Forelimb muscle (tissue), 1 donor: ENCODE data around the gene FRMPD2. TPM values are rescaled to one million over a fixed set of nuclear protein-coding genes. Genes with fewer than 3 reads are reported as not detected.

Experiments
- DNase-seq: peaks from one replicate; pipeline ENCODE4 v3.0.0-alpha.2; 2013; ENCODE audit warnings: low read depth
- polyA plus RNA-seq: library from polyadenylated mRNA; unstranded; fragments of 120-200 nt; gene quantifications from one replicate; pipeline ENCODE4 v1.2.1, GENCODE V29; 2013; ENCODE audit not compliant: insufficient read length

Gene FRMPD2, protein sequence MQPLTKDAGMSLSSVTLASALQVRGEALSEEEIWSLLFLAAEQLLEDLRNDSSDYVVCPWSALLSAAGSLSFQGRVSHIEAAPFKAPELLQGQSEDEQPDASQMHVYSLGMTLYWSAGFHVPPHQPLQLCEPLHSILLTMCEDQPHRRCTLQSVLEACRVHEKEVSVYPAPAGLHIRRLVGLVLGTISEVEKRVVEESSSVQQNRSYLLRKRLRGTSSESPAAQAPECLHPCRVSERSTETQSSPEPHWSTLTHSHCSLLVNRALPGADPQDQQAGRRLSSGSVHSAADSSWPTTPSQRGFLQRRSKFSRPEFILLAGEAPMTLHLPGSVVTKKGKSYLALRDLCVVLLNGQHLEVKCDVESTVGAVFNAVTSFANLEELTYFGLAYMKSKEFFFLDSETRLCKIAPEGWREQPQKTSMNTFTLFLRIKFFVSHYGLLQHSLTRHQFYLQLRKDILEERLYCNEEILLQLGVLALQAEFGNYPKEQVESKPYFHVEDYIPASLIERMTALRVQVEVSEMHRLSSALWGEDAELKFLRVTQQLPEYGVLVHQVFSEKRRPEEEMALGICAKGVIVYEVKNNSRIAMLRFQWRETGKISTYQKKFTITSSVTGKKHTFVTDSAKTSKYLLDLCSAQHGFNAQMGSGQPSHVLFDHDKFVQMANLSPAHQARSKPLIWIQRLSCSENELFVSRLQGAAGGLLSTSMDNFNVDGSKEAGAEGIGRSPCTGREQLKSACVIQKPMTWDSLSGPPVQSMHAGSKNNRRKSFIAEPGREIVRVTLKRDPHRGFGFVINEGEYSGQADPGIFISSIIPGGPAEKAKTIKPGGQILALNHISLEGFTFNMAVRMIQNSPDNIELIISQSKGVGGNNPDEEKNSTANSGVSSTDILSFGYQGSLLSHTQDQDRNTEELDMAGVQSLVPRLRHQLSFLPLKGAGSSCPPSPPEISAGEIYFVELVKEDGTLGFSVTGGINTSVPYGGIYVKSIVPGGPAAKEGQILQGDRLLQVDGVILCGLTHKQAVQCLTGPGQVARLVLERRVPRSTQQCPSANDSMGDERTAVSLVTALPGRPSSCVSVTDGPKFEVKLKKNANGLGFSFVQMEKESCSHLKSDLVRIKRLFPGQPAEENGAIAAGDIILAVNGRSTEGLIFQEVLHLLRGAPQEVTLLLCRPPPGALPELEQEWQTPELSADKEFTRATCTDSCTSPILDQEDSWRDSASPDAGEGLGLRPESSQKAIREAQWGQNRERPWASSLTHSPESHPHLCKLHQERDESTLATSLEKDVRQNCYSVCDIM (N-terminal part only)
- polyA plus RNA-seq, result 0.16 TPM

DNA sequence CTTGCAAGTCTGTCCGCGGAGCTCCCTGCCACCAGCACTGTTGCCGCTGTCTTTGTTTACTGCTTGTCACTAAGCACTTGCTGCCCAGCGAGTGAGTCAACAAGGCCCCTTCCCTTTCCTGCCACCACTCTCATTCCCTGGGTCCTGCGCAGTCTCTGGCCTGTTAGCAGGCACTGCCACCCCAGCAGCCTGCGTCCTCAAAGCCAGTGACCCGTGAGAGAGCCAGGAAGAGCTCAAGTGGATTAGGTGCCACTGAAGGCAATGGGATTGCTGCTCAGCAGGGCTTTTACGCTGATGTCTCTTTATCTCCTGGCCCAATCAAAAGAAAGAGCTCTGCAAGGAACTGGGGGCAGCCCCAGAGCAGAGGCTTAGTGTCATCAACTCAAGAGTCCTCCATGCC is at the start of gene FRMPD2:
FRMPD2 (minus strand) TSS at position 61 of the 400 bp plus-strand sequence. CDS start 129 bp downstream, outside the sequence.
- DNase-seq, result no peak

DNA sequence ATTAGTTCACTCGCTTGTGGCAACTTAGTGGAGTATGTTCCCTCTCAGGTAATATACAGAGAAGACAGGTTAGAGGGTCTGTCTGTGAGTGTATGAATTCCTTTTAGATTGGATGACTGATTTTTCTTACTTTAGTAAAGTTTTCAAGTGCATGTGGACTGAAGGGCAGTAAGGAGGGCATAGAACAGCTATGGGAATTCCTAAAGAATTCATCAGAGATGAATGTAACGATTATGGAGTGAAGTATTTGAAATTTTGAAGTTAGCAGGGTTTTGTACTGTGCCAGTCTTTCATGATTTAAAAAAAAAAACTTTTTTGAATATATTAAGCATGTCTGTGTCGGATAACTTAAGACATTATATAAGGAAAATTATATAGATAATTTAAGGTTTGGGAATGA is 47.5 kb upstream of the FRMPD2 start:
- DNase-seq, result no peak

DNA sequence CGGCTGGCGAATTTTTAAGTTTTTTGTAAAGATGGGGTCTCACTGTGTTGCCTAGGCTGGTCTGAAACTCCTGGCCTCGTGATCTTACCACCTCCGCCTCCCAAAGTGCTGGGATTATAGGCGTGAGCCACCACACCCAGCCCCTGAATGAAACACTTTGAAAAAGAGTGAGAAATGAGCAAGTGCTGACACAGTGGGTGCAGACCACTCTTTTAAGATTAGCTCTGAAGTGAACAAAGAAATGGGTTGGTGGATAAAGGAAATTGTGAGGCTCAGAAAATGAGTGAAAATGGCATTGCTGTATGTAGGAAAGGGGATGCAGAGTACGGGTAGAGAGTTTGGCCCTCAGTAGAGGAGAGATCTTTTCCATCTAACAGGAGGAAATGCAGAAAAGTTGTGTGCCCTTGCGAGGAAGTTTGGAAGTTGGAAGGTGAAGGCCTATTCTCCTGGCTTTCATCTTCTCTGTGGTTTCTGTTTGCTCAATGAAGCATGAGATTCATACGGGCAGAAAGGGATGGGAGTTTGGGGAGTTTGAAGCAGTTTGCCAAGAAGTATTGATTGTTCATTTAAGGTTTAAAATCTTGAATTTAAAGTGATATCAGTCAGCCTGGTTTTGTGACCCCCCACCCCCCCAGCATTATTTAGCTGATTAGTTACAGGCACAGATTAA is 43.0 kb upstream of the FRMPD2 start:
- DNase-seq, result no peak

DNA sequence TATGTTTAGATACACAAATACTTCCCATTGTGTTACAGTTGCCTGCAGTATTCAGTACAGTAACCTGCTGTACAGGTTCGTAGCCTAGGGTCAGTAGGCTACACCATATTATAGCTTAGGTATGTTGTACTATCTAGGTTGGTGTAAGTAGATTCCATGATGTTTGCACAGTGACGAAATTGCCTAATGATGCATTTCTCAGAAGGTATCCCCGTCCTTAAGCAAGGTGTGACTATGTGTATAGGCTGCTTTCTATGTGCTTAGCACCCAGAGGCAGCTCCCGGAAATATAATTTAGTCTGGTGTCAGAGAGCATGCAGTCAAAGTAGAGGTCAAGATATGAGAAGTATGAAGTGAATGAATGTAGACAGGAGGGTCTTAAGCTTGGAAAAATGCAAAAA is 41.7 kb upstream of the FRMPD2 start:
- no peak for DNase-seq

DNA sequence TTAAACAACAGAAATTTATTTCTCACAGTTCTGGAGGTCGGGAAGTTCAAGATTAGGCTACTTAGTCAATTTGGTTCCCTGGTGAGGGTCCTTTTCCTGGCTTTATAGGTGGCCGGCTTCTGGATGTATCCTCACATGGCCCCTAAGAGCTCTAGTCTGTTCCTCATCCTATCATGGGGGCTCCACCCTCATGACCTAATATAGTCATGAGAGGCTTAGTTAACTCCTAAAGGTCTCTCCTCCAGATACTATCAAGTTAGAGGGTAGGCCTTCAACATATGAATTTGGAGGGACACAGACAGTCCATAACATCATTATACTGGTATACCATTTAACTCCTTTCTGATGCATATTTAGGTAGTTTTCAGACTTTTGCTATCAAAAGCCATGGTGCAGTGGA is 39.6 kb upstream of the FRMPD2 start:
- DNase-seq, result no peak

DNA sequence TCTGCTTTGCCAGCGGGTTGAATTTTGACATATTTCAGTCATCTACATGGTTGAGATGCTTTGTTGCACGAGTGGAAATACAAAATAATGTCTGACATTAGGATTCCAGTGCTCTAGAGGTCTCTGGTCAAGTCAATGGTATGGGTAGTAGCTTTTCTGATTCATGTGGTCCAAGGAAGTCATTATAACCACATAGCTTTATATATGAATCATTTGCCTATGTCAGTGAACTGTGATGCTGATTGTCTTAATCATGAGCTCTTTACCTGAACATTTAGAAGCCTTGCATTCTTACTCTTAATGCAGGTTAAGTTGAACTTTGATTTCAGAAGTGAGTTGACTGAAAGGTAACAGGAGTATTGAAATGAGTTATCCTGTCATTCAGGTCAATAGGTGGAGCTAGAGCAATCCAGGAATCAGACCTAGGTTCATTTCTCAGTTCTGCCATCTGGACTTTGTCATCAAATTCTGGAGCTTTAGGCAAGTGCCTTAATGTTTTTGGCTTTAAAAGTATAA is 35.3 kb upstream of the FRMPD2 start:
- no peak for DNase-seq

DNA sequence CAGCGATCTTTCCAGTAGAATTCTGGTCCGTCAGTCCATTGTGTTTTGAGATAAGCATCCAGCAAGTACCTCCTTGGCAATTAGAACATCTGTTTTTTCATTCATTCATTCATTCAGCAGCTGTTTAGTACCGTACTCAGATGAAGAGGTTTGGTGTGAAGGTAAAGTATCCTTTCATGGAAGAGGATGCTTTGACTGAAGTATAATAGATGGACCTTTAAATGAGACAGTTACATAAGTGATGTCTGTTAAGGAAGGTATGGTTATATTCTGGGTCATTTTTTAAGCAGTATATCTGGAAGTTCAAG is 33.2 kb upstream of the FRMPD2 start:
- no peak for DNase-seq

DNA sequence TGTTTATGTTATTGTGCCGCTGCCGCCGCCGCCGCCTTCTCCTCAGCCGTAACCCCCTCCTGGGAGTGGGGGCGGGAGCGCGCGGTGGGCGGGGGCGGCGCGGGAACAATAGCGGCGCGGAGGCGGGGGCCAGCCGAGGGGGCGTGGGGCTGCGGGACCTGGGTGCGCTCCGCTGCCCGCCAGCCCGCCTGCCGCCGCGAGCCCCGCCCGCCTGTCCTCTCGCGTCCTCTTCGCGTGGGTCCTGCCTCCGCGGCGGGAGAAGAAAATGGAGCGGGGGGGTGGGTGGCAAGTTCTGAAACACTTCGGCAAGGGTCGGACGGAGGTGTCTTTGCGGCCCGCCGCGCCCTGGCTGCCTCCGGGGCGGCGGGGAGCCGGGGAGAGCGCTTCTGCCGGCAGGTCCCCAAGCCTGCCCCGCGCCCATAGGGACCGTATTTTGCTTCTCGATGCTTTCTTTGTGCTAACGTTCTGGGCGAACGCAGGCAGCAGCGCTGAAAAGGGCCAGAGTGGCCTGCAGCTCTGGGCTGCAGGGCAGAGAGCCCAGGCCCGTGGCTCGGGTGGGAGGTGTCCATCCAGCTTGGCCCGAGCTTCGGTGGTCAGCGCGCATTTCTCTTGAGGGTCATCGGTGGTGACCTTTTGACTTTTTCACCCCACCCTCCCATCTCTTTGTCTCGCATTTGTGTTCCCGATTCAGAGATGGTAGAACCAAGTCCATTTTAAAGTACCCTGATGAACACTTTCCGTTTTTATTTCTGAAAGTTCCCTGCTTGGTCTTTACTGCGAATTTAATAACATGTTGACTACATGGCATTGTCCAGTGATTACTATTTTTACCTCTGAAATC is 32.6 kb upstream of the FRMPD2 start:
- no peak for DNase-seq

DNA sequence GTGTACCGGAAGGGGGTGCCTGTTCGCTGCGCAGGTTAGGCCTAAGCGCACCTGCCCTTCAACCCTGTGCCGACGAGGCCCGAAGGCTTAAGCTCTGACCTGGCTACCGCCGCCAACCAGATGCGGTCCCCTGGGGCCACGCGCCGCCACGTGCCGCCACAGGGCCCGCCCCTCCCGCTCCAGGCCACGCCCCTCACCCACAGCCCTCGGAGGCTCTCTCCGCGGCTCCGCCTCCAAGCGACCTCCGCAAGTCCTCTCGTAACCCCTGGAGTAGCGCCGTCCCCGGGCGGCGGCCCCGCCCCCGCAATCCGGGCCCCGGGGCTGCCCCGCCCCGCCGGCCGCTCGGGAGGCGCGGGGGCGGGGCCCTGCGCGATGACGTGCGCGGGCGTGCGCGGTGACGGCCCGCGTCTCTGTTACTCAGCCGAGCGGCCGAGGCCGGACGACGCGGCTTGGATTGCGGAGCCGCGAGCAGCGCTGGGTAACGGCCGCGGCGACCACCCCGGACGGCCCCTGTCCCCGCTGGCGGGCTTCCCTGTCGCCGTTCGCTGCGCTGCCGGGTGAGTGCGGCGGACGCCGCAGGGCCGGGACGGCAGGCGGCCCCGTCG is 31.9 kb upstream of the FRMPD2 start, which contains the start of gene MAPK8:
MAPK8 (plus strand) TSS at position 413 of the 605 bp plus-strand sequence. CDS start 94,984 bp downstream, outside the sequence.
- peak; percentile 41 for DNase-seq

DNA sequence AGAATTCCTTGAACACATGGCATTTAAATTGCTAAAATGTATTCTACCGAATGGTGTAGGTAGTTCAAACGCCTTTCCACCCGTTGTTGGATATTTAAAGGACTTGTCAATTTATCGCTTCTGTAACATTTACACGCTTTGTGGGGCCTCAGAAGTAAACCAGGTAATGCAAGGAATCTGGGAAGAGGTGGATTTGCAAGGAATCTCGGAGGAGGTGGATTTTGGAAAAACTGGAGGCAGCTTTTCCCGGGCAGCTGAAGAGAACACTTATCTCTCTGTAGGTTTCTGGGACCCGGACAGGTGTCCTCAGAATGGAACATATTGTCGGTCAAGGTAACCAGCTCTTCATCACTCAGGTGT is 31.4 kb upstream of the FRMPD2 start:
- no peak for DNase-seq

DNA sequence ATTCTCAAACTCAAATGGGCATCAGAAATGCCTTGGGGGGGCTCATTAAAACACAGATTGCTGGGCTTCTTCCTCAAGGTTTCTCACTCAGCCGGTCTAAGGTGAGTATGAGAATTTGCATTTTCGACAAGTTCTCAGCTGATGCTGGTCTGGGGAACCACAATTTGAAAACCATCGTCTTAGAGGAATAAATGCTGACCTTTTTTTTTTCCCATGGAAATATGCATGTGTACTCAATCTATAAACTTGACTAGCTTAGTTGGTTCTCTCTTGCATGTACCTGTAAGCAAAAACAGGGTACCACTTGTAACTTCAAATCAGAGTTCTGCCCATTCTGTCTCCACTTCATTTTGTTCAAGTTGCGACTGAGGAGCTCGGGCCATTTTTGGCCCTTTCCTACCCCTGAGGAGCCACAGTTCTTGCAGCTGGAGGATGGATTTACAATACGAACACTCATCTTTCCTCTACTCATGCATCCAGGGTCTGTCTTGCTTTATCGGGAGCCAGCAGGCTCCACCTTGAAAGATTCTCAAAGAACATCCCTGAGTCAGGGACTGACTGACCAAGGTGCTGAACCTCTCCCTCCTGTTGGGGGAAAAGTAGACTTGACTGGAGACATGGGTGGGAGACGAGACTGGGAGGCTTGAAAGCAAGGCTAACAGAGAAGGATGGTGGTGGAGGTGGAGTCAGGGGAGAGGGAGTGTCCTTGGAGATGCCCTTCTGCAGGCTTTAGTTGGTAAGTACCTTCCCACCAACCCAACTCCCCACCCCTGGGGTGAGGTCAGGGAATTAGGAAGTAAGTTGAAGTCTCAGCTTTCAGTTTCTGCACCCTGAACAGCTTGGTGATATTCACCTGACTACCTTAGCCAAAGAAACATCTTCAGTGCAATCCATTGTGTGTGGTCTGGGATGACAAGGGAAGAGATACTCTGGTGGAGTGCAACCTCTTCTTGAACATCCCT is 28.3 kb upstream of the FRMPD2 start:
- no peak for DNase-seq

DNA sequence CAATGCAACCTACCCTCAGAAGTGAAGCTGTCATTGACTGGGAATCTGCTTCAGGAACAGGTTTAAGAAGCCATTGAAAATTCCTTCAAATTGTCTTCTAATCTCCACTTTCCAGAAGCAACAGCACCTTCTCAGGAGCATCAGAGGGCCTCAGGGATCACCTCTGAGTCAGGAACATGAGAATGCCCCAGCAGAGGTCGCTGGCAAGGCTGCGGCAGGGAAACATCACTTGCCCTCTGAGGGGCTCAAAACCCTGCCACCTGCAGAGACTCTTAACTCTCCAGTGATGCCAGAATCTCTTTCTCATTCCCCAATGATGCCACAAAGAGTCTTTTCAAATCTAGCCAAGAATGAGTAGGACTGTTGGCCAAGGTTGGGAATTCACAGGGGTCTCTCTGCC is 26.1 kb upstream of the FRMPD2 start:
- no peak for DNase-seq

DNA sequence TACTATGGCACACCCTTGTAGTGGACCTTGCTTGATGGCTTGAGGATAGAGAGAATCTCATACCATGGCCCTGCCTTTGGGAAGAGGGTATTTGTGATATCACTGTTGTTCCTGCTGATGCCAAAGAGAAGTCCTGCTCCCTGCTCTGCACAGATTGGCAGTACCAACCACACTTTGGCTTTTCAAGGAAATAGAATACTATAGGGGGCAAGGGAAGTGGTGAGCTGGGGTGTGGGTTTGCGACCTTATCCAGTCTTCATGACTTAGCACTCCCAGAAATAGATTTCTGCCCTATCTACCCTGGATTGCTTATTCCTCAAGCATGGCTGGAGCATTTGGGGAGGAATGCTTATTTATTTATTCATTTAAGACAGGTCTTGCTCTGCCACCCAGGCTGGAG is 25.2 kb upstream of the FRMPD2 start:
- no peak for DNase-seq

DNA sequence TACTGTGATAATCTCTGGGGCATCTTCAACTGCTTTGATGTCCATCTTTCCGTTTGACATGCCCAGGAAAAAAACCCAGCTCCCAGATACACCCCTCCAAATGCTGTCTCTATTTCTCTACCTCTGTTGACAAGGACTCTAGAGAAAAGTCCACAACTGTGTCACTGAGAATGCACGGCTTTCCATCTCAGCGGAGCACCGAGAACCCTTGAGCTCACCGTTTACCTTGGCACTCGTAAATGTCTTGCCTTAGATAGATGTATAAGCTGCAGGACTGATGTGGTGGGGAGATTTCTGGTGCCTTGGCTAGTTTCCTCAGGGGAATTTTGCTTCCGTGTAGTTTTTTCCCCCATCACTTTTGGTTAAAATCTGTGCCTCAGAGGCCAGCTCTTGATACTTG is 24.6 kb upstream of the FRMPD2 start:
- DNase-seq, result no peak

DNA sequence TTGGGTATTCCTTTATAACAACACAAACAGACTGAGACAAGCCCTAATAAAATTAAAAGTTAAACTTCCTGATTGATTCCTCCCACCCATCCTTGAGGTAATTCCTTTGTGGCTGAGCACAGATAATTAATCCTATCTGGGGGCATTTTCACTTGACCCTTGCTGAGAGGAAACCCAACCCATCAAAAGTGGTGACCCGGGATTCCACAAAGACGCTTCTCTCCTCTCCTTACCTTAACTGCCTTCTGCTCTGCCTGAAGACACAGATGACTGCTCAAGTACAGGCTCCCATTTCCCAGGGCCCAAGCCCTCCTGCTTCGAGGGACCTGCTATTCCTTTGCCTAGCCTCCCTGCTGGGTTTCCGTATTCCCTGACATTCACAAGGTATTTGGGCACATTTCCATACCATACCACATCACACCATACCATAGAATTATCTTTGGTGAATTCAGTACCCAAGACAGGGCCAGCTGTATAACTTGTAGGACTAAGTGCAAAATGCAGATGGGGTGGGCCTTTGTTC is 22.1 kb upstream of the FRMPD2 start:
- DNase-seq, result no peak

DNA sequence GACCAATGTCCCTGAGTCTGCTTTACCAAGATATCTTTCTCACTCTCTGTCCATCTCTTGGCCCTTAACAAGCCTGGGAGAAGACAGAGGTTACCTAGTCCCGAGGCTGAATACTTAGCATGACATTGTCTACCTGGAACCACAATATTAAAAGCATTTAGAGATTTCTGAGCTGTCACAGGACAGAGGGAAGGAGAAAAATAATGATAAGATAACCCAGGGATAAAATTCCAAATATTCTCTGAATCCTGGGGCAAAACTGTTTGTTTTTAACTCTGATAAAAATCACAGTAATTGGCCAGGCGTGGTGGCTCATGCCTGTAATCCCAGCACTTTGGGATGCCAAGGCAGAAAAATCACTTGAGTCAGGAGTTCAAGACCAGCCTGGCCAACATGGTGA is 19.9 kb upstream of the FRMPD2 start:
- DNase-seq, result no peak

DNA sequence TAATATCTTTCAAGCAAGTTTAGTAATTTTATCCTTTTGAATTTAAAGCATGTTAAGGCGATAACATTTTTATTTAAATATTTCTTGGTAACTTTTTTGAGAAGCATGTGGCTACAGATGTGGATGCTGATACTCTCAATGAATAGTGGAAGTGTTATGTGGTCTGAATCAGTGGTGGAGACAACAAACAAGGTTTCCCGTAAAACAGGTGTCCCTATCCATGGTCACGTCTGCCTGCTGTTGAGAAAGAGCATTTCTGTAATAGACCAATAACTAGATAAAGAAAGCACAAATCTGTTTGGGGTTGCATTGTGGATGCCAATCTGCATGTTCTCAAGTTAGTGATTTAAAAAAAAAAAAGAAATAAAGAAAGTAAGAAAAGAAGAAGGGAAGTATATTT is 18.1 kb upstream of the FRMPD2 start:
- DNase-seq, result no peak

DNA sequence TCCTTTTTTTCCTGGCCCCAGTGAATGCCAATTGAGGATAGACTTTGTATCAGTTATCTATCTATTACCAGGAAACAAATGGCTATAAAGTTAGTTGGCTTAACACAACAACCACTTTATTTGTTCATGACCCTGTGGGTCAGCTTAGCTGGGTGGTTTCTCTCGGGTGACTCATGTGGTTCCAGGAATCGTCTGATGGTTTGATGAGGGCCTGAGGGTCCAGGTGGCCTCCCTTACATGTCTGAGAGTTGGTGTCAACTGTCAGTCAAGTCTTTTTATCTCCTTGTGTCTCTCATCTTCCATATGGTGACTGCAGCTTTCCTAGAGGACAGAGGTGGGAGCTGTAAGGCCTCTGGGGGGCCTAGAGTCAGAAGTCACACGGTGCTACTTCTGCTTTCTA is 16.7 kb upstream of the FRMPD2 start:
- DNase-seq, result no peak

DNA sequence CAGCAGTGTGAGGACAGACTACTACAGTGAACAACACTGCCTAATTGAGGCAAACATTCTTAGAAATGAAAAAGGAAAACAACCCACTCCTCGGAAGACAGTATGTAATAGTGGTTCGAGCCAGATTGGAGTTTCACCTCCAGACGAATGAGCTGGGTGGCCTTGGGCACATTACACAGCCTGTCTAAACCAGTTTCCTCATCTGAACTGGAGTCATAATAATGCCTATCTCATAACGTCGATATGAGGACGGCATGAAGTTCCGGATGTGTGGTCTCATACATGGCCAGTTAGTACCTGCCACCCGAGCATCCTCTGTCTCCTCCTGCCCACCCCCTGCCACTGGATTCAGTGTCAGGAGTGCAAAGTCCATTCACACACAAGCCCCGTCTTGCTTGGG is 15.8 kb upstream of the FRMPD2 start:
- DNase-seq, result no peak
